GM12801 (cell line): Measurements from ENCODE around the gene OVAAL.

Experiments used
- CTCF ChIP-seq: IDR thresholded peaks from one replicate; pipeline ENCODE4 v1.5.1; 2011; ENCODE audit warnings: control low read depth; ENCODE audit not compliant: insufficient read length; ENCODE audit errors: extremely low read depth

OVAAL gene

GRCh38 chr1:180533266-180533987 lies 25.3 kb upstream of the OVAAL start:
- TF ChIP-seq CTCF, result peak; percentile 63

GRCh38 chr1:180534214-180534613 lies 24.6 kb upstream of the OVAAL start:
- TF ChIP-seq CTCF, result no peak

GRCh38 chr1:180535418-180535999 lies 23.3 kb upstream of the OVAAL start:
- TF ChIP-seq CTCF, result no peak

GRCh38 chr1:180536821-180537372 lies 21.9 kb upstream of the OVAAL start:
- no peak for TF ChIP-seq CTCF

- no peak for TF ChIP-seq CTCF
Measured at GRCh38 chr1:180539136-180539535, 19.6 kb upstream of the OVAAL start.

GRCh38 chr1:180540697-180541594 lies 17.8 kb upstream of the OVAAL start:
- TF ChIP-seq CTCF, result no peak
